ENCODE data around the gene CYP27C1.

DNA sequence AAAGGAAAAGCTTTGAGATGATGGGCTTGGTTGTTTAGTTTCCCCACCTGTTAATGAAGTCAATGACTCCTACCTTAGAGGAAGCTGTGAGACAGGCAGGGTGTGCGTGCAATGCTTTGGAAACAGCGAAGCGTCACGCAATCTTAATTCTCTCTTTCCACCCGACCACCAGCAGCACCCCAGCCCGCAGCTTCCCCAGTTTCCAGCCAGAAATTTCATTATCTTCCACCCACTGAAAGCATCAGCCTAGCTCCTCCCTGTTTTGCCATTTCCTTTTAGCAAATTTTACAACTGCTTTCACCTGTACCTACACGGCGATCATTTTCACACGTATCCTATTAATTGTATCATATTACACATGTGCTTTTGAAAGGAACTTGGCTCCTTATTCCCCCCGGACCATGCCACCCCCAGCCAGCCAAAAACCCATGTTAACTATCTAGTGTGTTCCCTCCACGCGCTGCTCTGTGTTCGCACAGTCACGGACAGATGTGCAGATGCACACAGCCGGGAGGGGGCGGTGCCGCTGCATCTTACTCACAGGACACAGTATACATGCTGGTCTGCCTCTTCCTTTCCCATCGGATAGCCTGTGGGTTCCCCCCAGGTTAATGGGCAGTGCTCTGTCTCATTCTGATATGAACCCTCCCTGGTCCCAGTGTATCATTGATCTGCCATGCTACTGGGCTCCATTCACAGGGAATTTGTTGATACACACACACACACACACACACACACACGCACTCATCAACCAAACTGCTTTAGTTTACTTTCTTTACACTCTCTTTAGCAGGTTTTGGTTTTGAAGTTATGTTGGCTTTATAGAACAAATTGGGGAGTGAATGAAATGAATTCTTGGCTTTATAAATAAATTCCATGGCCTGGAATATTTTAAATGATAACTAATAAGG, 22.4 kb downstream of the CYP27C1 start:
- TF ChIP-seq, protein P1, sequence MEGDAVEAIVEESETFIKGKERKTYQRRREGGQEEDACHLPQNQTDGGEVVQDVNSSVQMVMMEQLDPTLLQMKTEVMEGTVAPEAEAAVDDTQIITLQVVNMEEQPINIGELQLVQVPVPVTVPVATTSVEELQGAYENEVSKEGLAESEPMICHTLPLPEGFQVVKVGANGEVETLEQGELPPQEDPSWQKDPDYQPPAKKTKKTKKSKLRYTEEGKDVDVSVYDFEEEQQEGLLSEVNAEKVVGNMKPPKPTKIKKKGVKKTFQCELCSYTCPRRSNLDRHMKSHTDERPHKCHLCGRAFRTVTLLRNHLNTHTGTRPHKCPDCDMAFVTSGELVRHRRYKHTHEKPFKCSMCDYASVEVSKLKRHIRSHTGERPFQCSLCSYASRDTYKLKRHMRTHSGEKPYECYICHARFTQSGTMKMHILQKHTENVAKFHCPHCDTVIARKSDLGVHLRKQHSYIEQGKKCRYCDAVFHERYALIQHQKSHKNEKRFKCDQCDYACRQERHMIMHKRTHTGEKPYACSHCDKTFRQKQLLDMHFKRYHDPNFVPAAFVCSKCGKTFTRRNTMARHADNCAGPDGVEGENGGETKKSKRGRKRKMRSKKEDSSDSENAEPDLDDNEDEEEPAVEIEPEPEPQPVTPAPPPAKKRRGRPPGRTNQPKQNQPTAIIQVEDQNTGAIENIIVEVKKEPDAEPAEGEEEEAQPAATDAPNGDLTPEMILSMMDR (IDR thresholded peaks at IDR 0.05; ENCODE audit: low read length): peak; percentile 87
- no peak for TF ChIP-seq EZH2 (IDR thresholded peaks at IDR 0.05; ENCODE audit: borderline replicate concordance, low read length)

Measured in OCI-LY1 (cell line).